K562 (cell line): ENCODE data around the gene GRAMD2A. TPM values are rescaled to one million over a fixed set of nuclear protein-coding genes. Genes with fewer than 3 reads are reported as not detected.

Experiments used
- ATAC-seq: fragments of 200-7000 bp; cut with Tn5 transposase; 3 replicates; pipeline ENCODE4 v1.9.1; 2020; ENCODE audit warnings: moderate library complexity
- BruUV-seq: library from RNA; stranded (reverse); fragments of 400-500 nt; replicated peaks from 2 replicates; lab custom pipeline; 2021; lab: Mats Ljungman, UMichigan
- CTCF ChIA-PET: fragments of 300-600 bp; formaldehyde crosslinking; extraction: SDS; loops from one replicate; lab custom pipeline; 2021; ENCODE audit warnings: low intra/inter-chr PET ratio; lab: Yijun Ruan, JAX
- POLR2A ChIA-PET: fragments of 300-600, 350-650 bp; sonication (Branson Sonifier 250); formaldehyde crosslinking; extraction: SDS; loops from one replicate; lab custom pipeline; 2021; ENCODE audit warnings: antibody characterized with exemption, inconsistent platforms; lab: Yijun Ruan, JAX
- DNase-seq, 4 experiments: peaks; one replicate each; pipeline versions ENCODE4 v3.0.0 to v3.0.0-alpha.2; 2011 to 2018; ENCODE audit warnings: low spot score in 3 of 4, mixed read lengths in 3 of 4; ENCODE audit errors: extremely low read depth in 1 of 4
- FAIRE-seq: peaks from 2 replicates; lab custom pipeline; 2011; peaks lifted over from hg19 to GRCh38; lab: Jason Lieb, UNC
- H2AFZ ChIP-seq: 2 replicates; pipeline ENCODE4 v1.6.0; 2011; ENCODE audit warnings: low read depth, low read length, control low read depth, inconsistent platforms
- H3K27ac ChIP-seq: fragments of 200-600 bp; 3 replicates; pipeline ENCODE4 v1.8.0; 2011; ENCODE audit warnings: low read depth, mild to moderate bottlenecking, control low read depth, inconsistent platforms, low read length, moderate library complexity, mixed read lengths; ENCODE audit errors: extremely low read depth
- H3K27me3 ChIP-seq, 2 experiments: fragments of 300-600 bp in 1 of 2; 2 replicates in 1 of 2; 3 replicates in 1 of 2; pipeline versions ENCODE4 v1.6.0 to v1.8.0; 2011; ENCODE audit warnings: inconsistent platforms in 2 of 2, low read length in 2 of 2, mild to moderate bottlenecking in 1 of 2, mixed read lengths in 1 of 2, moderate library complexity in 1 of 2; ENCODE audit not compliant: control insufficient read depth in 2 of 2, insufficient read depth in 2 of 2
- H3K36me3 ChIP-seq: fragments of 300-600 bp; 3 replicates; pipeline ENCODE4 v1.8.0; 2011; ENCODE audit warnings: mild to moderate bottlenecking, low read length, inconsistent platforms; ENCODE audit not compliant: control insufficient read depth, insufficient read depth
- H3K4me1 ChIP-seq, 2 experiments: fragments of 200-600 bp in 1 of 2; replicated peaks in 1 of 2; 2 replicates in 1 of 2; 3 replicates in 1 of 2; pipeline versions ENCODE4 v1.5.1 to v1.8.0; 2011; ENCODE audit warnings: inconsistent platforms in 2 of 2, low read length in 2 of 2, mild to moderate bottlenecking in 1 of 2, mixed read lengths in 1 of 2, moderate library complexity in 1 of 2; ENCODE audit not compliant: control insufficient read depth in 2 of 2, insufficient read depth in 2 of 2
- H3K4me2 ChIP-seq: 2 replicates; pipeline ENCODE4 v1.6.1; 2011; ENCODE audit warnings: low read length, control low read depth, inconsistent platforms, mixed read lengths; ENCODE audit not compliant: insufficient read depth
- H3K4me3 ChIP-seq: fragments of 200-600 bp; sonication (generic), shearing (Covaris generic); 2 replicates; pipeline ENCODE4 v1.5.1; 2016; ENCODE audit warnings: control low read depth, inconsistent platforms
- H3K79me2 ChIP-seq: fragments of 200-600 bp; 3 replicates; pipeline ENCODE4 v1.8.0; 2011; ENCODE audit warnings: low read length, inconsistent platforms; ENCODE audit not compliant: control insufficient read depth, insufficient read depth
- H3K9ac ChIP-seq, 2 experiments: 2 replicates each; pipeline versions ENCODE4 v1.6.0 to v1.6.1; 2011; ENCODE audit warnings: low read depth in 2 of 2, low read length in 2 of 2, control low read depth in 1 of 2, inconsistent platforms in 1 of 2, mild to moderate bottlenecking in 1 of 2, mixed read lengths in 1 of 2; ENCODE audit not compliant: insufficient read depth in 1 of 2
- H3K9me1 ChIP-seq: one replicate; pipeline ENCODE4 v1.6.0; 2011; ENCODE audit warnings: inconsistent platforms, mild to moderate bottlenecking, low read length, moderate library complexity; ENCODE audit not compliant: control insufficient read depth, insufficient read depth
- H3K9me3 ChIP-seq: replicated peaks from 2 replicates; pipeline ENCODE4 v1.5.1; 2011; ENCODE audit warnings: low read depth, low read length, inconsistent platforms; ENCODE audit not compliant: control insufficient read depth, insufficient read depth
- H4K20me1 ChIP-seq: replicated peaks from 2 replicates; pipeline ENCODE4 v1.6.1; 2011; ENCODE audit warnings: low read length, inconsistent platforms, mixed read lengths; ENCODE audit not compliant: control insufficient read depth, insufficient read depth
- E2F1 ChIP-seq: sonication (generic); formaldehyde crosslinking; IDR thresholded peaks from 2 replicates; pipeline ENCODE4 v1.8.1; 2023; ENCODE audit warnings: mild to moderate bottlenecking, missing genetic modification reagents, moderate library complexity
- FOS ChIP-seq: IDR thresholded peaks from 3 replicates; pipeline ENCODE4 v1.6.1; 2011; ENCODE audit not compliant: insufficient read length; ENCODE audit errors: extremely low read depth
- KDM2B ChIP-seq: fragments of 250-450 bp; sonication (Bioruptor Pico); IDR thresholded peaks from 2 replicates; pipeline ENCODE4 v1.8.0; 2021; ENCODE audit warnings: mild to moderate bottlenecking, moderate library complexity
- NCOA6 ChIP-seq: fragments of 450-650 bp; IDR thresholded peaks from 2 replicates; pipeline ENCODE4 v1.6.1; 2017; ENCODE audit warnings: mild to moderate bottlenecking
- SREBF1 ChIP-seq: fragments of 150-350 bp; IDR thresholded peaks from 2 replicates; pipeline ENCODE4 v1.6.1; 2014; ENCODE audit warnings: antibody characterized with exemption, low read depth, low read length, borderline replicate concordance
- ZNF347 ChIP-seq: fragments of 450-650 bp; formaldehyde crosslinking; IDR thresholded peaks from 2 replicates; pipeline ENCODE4 v1.4.0; 2020; ENCODE audit warnings: low read depth, mild to moderate bottlenecking, moderate library complexity
- WGBS: fragments of 100-300 bp; shearing (Covaris generic); methylation state at CpG from one replicate; pipeline ENCODE4 v1.1.6; 2016; ENCODE audit warnings: low coverage, mixed read lengths; ENCODE audit not compliant: insufficient coverage; ENCODE audit errors: missing lambda C conversion rate; 5-methylcytosine and 5-hydroxymethylcytosine counted together
- in situ Hi-C: fragments of 300-500 bp; cut with MboI; formaldehyde crosslinking; loops from 4 replicates; pipeline ENCODE4 v1.15.0; 2018; ENCODE audit warnings: inconsistent platforms, mixed read lengths
- intact Hi-C: fragments of 100-400 bp; cut with micrococcal nuclease; formaldehyde crosslinking; loops from 2 replicates; pipeline ENCODE4 v1.14.2; 2022
- polyA plus RNA-seq, 8 experiments: library from polyadenylated mRNA; depleted of rRNA in 4 of 8; stranded (reverse) in 5 of 8; unstranded in 3 of 8; fragments of >200 nt; fragmentation: Nextera tagmentation in 2 of 8; fragmentation: Illumina TruSeq in 1 of 8; extraction: Ambion mirVana in 2 of 8; extraction: Trizol in 1 of 8; gene quantifications; 2 replicates each; pipeline versions ENCODE4 v1.2.1 to v1.2.3, GENCODE V29; 2011 to 2014; ENCODE audit warnings: inconsistent platforms in 1 of 8, missing spikeins in 1 of 8
- total RNA-seq, 7 experiments: library from RNA; depleted of rRNA in 6 of 7; stranded (reverse); fragments of >200 nt in 6 of 7; fragmentation: Illumina TruSeq in 2 of 7; extraction: Trizol in 2 of 7; gene quantifications; 2 replicates each; pipeline versions ENCODE4 v1.2.1 to v1.2.3, GENCODE V29; 2011 to 2021; ENCODE audit warnings: low replicate concordance in 1 of 7
- TF ChIP-seq, protein P1 (sequence below): sonication (generic); formaldehyde crosslinking; IDR thresholded peaks from 2 replicates; pipeline ENCODE4 v1.8.0; 2022; ENCODE audit warnings: mild to moderate bottlenecking, low read depth, missing genetic modification reagents
- TF ChIP-seq, protein P2 (sequence below): fragments of 450-650 bp; IDR thresholded peaks from 2 replicates; pipeline ENCODE4 v1.6.1; 2016; ENCODE audit warnings: mild to moderate bottlenecking, moderate library complexity

Gene GRAMD2A
- total and polyA plus RNA-seq, 9 of the 15 experiments (the other 6 are each of a cell fraction or from before 2014, with no cell fraction given), result 0.08 to 0.22 TPM; not detected in 7

- Histone ChIP-seq H3K4me1 (peaks cover 5 to 17% of the 10 kb centered on the region in 2 experiments; a peak in 2 of 5 replicates), H3K9me1 (no peaks in the 10 kb centered on the region), H3K4me2 (peak overlapping the region; percentile 94), H3K9ac (peak overlapping the region; percentile 64 to 95; a peak in 3 of 4 replicates), H3K27ac (peak overlapping the region; percentile 72), H3K27me3 (no peaks in the 10 kb centered on the region), H3K36me3 (no peaks in the 10 kb centered on the region), H3K4me3 (peak overlapping the region; percentile 60), H4K20me1 (no peaks in the 10 kb centered on the region), H3K9me3 (no peaks in the 10 kb centered on the region), H3K79me2 (peaks cover 19% of the 10 kb centered on the region), H2AFZ (peak overlapping the region; percentile 91)
- ChIA-PET CTCF (no interaction called here), POLR2A (interaction anchor here (0.9 kb wide), 1 partner anchor 9 kb away, joined by 3 read pairs; no protein-coding TSS in a partner anchor)
- DNase-seq (peak in 3 of 4 experiments; percentile 52 to 66 (median 63)), ATAC-seq (peak; percentile 88), FAIRE-seq (no peak)
- in situ Hi-C loops (no loop called here), intact Hi-C loops (no loop called here)
- under 1% methylated on average over 33 of the region's 59 CpGs for WGBS
- no TSS peak for BruUV-seq
- TF ChIP-seq ZNF347, result no peak
- no peak for TF ChIP-seq FOS
- TF ChIP-seq KDM2B (CRISPR knock-in tag), result no peak
- TF ChIP-seq NCOA6, result no peak
- TF ChIP-seq, protein P1, sequence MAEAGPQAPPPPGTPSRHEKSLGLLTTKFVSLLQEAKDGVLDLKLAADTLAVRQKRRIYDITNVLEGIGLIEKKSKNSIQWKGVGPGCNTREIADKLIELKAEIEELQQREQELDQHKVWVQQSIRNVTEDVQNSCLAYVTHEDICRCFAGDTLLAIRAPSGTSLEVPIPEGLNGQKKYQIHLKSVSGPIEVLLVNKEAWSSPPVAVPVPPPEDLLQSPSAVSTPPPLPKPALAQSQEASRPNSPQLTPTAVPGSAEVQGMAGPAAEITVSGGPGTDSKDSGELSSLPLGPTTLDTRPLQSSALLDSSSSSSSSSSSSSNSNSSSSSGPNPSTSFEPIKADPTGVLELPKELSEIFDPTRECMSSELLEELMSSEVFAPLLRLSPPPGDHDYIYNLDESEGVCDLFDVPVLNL (CRISPR knock-in tag), result no peak
- TF ChIP-seq SREBF1, result no peak
- TF ChIP-seq E2F1 (CRISPR knock-in tag), result no peak
- TF ChIP-seq, protein P2, sequence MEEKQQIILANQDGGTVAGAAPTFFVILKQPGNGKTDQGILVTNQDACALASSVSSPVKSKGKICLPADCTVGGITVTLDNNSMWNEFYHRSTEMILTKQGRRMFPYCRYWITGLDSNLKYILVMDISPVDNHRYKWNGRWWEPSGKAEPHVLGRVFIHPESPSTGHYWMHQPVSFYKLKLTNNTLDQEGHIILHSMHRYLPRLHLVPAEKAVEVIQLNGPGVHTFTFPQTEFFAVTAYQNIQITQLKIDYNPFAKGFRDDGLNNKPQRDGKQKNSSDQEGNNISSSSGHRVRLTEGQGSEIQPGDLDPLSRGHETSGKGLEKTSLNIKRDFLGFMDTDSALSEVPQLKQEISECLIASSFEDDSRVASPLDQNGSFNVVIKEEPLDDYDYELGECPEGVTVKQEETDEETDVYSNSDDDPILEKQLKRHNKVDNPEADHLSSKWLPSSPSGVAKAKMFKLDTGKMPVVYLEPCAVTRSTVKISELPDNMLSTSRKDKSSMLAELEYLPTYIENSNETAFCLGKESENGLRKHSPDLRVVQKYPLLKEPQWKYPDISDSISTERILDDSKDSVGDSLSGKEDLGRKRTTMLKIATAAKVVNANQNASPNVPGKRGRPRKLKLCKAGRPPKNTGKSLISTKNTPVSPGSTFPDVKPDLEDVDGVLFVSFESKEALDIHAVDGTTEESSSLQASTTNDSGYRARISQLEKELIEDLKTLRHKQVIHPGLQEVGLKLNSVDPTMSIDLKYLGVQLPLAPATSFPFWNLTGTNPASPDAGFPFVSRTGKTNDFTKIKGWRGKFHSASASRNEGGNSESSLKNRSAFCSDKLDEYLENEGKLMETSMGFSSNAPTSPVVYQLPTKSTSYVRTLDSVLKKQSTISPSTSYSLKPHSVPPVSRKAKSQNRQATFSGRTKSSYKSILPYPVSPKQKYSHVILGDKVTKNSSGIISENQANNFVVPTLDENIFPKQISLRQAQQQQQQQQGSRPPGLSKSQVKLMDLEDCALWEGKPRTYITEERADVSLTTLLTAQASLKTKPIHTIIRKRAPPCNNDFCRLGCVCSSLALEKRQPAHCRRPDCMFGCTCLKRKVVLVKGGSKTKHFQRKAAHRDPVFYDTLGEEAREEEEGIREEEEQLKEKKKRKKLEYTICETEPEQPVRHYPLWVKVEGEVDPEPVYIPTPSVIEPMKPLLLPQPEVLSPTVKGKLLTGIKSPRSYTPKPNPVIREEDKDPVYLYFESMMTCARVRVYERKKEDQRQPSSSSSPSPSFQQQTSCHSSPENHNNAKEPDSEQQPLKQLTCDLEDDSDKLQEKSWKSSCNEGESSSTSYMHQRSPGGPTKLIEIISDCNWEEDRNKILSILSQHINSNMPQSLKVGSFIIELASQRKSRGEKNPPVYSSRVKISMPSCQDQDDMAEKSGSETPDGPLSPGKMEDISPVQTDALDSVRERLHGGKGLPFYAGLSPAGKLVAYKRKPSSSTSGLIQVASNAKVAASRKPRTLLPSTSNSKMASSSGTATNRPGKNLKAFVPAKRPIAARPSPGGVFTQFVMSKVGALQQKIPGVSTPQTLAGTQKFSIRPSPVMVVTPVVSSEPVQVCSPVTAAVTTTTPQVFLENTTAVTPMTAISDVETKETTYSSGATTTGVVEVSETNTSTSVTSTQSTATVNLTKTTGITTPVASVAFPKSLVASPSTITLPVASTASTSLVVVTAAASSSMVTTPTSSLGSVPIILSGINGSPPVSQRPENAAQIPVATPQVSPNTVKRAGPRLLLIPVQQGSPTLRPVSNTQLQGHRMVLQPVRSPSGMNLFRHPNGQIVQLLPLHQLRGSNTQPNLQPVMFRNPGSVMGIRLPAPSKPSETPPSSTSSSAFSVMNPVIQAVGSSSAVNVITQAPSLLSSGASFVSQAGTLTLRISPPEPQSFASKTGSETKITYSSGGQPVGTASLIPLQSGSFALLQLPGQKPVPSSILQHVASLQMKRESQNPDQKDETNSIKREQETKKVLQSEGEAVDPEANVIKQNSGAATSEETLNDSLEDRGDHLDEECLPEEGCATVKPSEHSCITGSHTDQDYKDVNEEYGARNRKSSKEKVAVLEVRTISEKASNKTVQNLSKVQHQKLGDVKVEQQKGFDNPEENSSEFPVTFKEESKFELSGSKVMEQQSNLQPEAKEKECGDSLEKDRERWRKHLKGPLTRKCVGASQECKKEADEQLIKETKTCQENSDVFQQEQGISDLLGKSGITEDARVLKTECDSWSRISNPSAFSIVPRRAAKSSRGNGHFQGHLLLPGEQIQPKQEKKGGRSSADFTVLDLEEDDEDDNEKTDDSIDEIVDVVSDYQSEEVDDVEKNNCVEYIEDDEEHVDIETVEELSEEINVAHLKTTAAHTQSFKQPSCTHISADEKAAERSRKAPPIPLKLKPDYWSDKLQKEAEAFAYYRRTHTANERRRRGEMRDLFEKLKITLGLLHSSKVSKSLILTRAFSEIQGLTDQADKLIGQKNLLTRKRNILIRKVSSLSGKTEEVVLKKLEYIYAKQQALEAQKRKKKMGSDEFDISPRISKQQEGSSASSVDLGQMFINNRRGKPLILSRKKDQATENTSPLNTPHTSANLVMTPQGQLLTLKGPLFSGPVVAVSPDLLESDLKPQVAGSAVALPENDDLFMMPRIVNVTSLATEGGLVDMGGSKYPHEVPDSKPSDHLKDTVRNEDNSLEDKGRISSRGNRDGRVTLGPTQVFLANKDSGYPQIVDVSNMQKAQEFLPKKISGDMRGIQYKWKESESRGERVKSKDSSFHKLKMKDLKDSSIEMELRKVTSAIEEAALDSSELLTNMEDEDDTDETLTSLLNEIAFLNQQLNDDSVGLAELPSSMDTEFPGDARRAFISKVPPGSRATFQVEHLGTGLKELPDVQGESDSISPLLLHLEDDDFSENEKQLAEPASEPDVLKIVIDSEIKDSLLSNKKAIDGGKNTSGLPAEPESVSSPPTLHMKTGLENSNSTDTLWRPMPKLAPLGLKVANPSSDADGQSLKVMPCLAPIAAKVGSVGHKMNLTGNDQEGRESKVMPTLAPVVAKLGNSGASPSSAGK, result no peak
Observed at GRCh38 chr15:72117486-72118016, 80.0 kb downstream of the GRAMD2A start.
